HepG2 (cell line): ENCODE data around the gene NBPF1. TPM values are rescaled to one million over a fixed set of nuclear protein-coding genes. Genes with fewer than 3 reads are reported as not detected.

Source experiments
- ADNP ChIP-seq: sonication (generic); formaldehyde crosslinking; IDR thresholded peaks from 2 replicates; pipeline ENCODE4 v1.4.0; 2020; ENCODE audit warnings: missing genetic modification reagents
- EP300 ChIP-seq, 3 experiments: sonication (generic) in 1 of 3; formaldehyde crosslinking in 1 of 3; IDR thresholded peaks; 2 replicates each; pipeline versions ENCODE4 v1.5.1 to v1.6.1; 2011 to 2020; ENCODE audit warnings: low read depth in 2 of 3, low read length in 2 of 3, borderline replicate concordance in 1 of 3, improper control_type of control experiment in 1 of 3, mild to moderate bottlenecking in 1 of 3, missing genetic modification reagents in 1 of 3, moderate library complexity in 1 of 3
- HMGA1 ChIP-seq: sonication (generic); formaldehyde crosslinking; conservative IDR thresholded peaks from 2 replicates; pipeline ENCODE4 v1.4.0; 2020; ENCODE audit warnings: missing genetic modification reagents
- KMT2A ChIP-seq: sonication (generic); formaldehyde crosslinking; IDR thresholded peaks from 2 replicates; pipeline ENCODE4 v1.4.0; 2020; ENCODE audit warnings: missing genetic modification reagents
- MTA3 ChIP-seq: sonication (generic); formaldehyde crosslinking; IDR thresholded peaks from 2 replicates; pipeline ENCODE4 v1.4.0; 2020; ENCODE audit warnings: missing genetic modification reagents
- NFE2L1 ChIP-seq: sonication (generic); formaldehyde crosslinking; IDR thresholded peaks from 2 replicates; pipeline ENCODE4 v1.4.0; 2020; ENCODE audit warnings: missing genetic modification reagents, mild to moderate bottlenecking, borderline replicate concordance
- RBM39 ChIP-seq: fragments of 200-400 bp; formaldehyde crosslinking; IDR thresholded peaks from one replicate; pipeline ENCODE4 v1.6.1; 2018; ENCODE audit warnings: antibody characterized with exemption, mild to moderate bottlenecking, low read depth, low read length; ENCODE audit not compliant: poor library complexity, severe bottlenecking
- THAP11 ChIP-seq: IDR thresholded peaks from 2 replicates; pipeline ENCODE4 v1.6.1; 2016; ENCODE audit warnings: missing biosample characterization, missing genetic modification reagents
- YY1 ChIP-seq: IDR thresholded peaks from 2 replicates; pipeline ENCODE4 v1.6.1; 2011; ENCODE audit warnings: low read length, low read depth, moderate library complexity, mild to moderate bottlenecking; ENCODE audit not compliant: insufficient read depth, insufficient replicate concordance
- ZFP36 ChIP-seq: fragments of 150-350 bp; IDR thresholded peaks from 2 replicates; pipeline ENCODE4 v1.6.1; 2018; ENCODE audit warnings: borderline replicate concordance, low read length, low read depth; ENCODE audit not compliant: partially characterized antibody
- ZNF30 ChIP-seq: sonication (generic); formaldehyde crosslinking; IDR thresholded peaks from 2 replicates; pipeline ENCODE4 v1.5.0; 2020; ENCODE audit warnings: mild to moderate bottlenecking, missing genetic modification reagents
- ZNF530 ChIP-seq: sonication (generic); formaldehyde crosslinking; IDR thresholded peaks from 2 replicates; pipeline ENCODE4 v1.5.0; 2020; ENCODE audit warnings: low read depth, mild to moderate bottlenecking, missing genetic modification reagents
- ZNF609 ChIP-seq: sonication (generic); formaldehyde crosslinking; IDR thresholded peaks from 2 replicates; pipeline ENCODE4 v1.4.0; 2020; ENCODE audit warnings: mild to moderate bottlenecking, missing genetic modification reagents, borderline replicate concordance
- ZNF773 ChIP-seq: sonication (generic); formaldehyde crosslinking; IDR thresholded peaks from 2 replicates; pipeline ENCODE4 v1.4.0; 2020; ENCODE audit warnings: missing genetic modification reagents, borderline replicate concordance
- polyA plus RNA-seq, 8 experiments: library from polyadenylated mRNA; depleted of rRNA in 3 of 8; stranded (reverse) in 7 of 8; unstranded in 1 of 8; fragments of >200 nt; fragmentation: Illumina TruSeq in 4 of 8; extraction: Trizol in 4 of 8; gene quantifications; 2 replicates each; pipeline versions ENCODE4 v1.2.1 to v1.2.3, GENCODE V29; 2011 to 2016; ENCODE audit warnings: low read depth in 4 of 8, missing spikeins in 1 of 8, mixed read lengths in 1 of 8; ENCODE audit not compliant: insufficient read depth in 1 of 8
- total RNA-seq, 5 experiments: library from RNA; depleted of rRNA; stranded (reverse); fragments of >200 nt; fragmentation: Illumina TruSeq; extraction: Trizol; gene quantifications; 2 replicates each; pipeline ENCODE4 v1.2.3, GENCODE V29; 2016; ENCODE audit warnings: low read depth in 1 of 5
- TF ChIP-seq, protein P1 (sequence below): IDR thresholded peaks from 2 replicates; pipeline ENCODE4 v1.6.1; 2012; ENCODE audit warnings: low read length, improper control_type of control experiment

The NBPF1 gene
- total and polyA plus RNA-seq, 2 of the 13 experiments (the other 11 are each of a cell fraction or from before 2014, with no cell fraction given): 30.3 to 35.6 TPM

- no peak for TF ChIP-seq ZFP36
- TF ChIP-seq ADNP (CRISPR knock-in tag): no peak
- TF ChIP-seq ZNF530 (CRISPR knock-in tag): no peak
- TF ChIP-seq, protein P1, sequence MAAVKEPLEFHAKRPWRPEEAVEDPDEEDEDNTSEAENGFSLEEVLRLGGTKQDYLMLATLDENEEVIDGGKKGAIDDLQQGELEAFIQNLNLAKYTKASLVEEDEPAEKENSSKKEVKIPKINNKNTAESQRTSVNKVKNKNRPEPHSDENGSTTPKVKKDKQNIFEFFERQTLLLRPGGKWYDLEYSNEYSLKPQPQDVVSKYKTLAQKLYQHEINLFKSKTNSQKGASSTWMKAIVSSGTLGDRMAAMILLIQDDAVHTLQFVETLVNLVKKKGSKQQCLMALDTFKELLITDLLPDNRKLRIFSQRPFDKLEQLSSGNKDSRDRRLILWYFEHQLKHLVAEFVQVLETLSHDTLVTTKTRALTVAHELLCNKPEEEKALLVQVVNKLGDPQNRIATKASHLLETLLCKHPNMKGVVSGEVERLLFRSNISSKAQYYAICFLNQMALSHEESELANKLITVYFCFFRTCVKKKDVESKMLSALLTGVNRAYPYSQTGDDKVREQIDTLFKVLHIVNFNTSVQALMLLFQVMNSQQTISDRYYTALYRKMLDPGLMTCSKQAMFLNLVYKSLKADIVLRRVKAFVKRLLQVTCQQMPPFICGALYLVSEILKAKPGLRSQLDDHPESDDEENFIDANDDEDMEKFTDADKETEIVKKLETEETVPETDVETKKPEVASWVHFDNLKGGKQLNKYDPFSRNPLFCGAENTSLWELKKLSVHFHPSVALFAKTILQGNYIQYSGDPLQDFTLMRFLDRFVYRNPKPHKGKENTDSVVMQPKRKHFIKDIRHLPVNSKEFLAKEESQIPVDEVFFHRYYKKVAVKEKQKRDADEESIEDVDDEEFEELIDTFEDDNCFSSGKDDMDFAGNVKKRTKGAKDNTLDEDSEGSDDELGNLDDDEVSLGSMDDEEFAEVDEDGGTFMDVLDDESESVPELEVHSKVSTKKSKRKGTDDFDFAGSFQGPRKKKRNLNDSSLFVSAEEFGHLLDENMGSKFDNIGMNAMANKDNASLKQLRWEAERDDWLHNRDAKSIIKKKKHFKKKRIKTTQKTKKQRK: no peak
- TF ChIP-seq ZNF609: no peak
- no peak for TF ChIP-seq NFE2L1
- TF ChIP-seq ZNF30 (CRISPR knock-in tag): no peak
- TF ChIP-seq KMT2A (CRISPR knock-in tag): no peak
- no peak for TF ChIP-seq YY1
- TF ChIP-seq THAP11 (CRISPR knock-in tag): no peak
- no peak for TF ChIP-seq ZNF773 (CRISPR knock-in tag)
- peak; percentile 64 for TF ChIP-seq RBM39
- no peak for TF ChIP-seq MTA3 (CRISPR knock-in tag)
- no peak for TF ChIP-seq EP300 (IDR thresholded peaks at IDR 0.05; ENCODE audit: low read depth in 2 of 2, low read length in 2 of 2)
- TF ChIP-seq EP300 (CRISPR knock-in tag; IDR thresholded peaks at IDR 0.05; ENCODE audit: borderline replicate concordance): no peak
- TF ChIP-seq HMGA1: no peak
Measured at GRCh38 chr1:16625497-16626408, 12.4 kb upstream of the NBPF1 start (continued).
